Measurements from ENCODE around the gene PTPN5. TPM values are rescaled to one million over a fixed set of nuclear protein-coding genes. Genes with fewer than 3 reads are reported as not detected.

PTPN5 gene
- total and polyA plus RNA-seq, 2 experiments from 2014 or later: 1.1 to 1.6 TPM

GRCh38 chr11:18710545-18710944 is 81.1 kb downstream of the PTPN5 start:
- H3K27ac ChIP-seq: no peak overlapping the region
- H3K36me3 ChIP-seq: no peaks in the 10 kb centered on the region
- no peak for TF ChIP-seq CTCF (IDR thresholded peaks at IDR 0.05; ENCODE audit: low read depth, low read length)
- DNase-seq (ENCODE audit: low read depth in 1 of 2, low spot score in 1 of 2): no peak
- H3K27me3 ChIP-seq: peaks cover 12% of the 10 kb centered on the region
- H3K4me3 ChIP-seq: no peak overlapping the region
- H3K9me3 ChIP-seq (ENCODE audit: low read depth): no peaks in the 10 kb centered on the region
- H3K4me1 ChIP-seq (ENCODE audit: low read depth): no peaks in the 10 kb centered on the region

GRCh38 chr11:18709414-18709813 is 82.2 kb downstream of the PTPN5 start:
- H3K4me3 ChIP-seq: no peak overlapping the region
- H3K27me3 ChIP-seq: peaks cover 12% of the 10 kb centered on the region
- no peaks in the 10 kb centered on the region for H3K9me3 ChIP-seq (ENCODE audit: low read depth)
- H3K27ac ChIP-seq: no peak overlapping the region
- no peaks in the 10 kb centered on the region for H3K36me3 ChIP-seq
- no peaks in the 10 kb centered on the region for H3K4me1 ChIP-seq (ENCODE audit: low read depth)
- no peak for TF ChIP-seq CTCF (IDR thresholded peaks at IDR 0.05; ENCODE audit: low read depth, low read length)
- no peak for DNase-seq (ENCODE audit: low read depth in 1 of 2, low spot score in 1 of 2)

- H3K27me3 ChIP-seq: peaks cover 12% of the 10 kb centered on the region
- H3K9me3 ChIP-seq (ENCODE audit: low read depth): no peaks in the 10 kb centered on the region
- H3K27ac ChIP-seq: no peak overlapping the region
- H3K36me3 ChIP-seq: no peaks in the 10 kb centered on the region
- no peak for DNase-seq (ENCODE audit: low read depth in 1 of 2, low spot score in 1 of 2)
- no peak overlapping the region for H3K4me3 ChIP-seq
- no peaks in the 10 kb centered on the region for H3K4me1 ChIP-seq (ENCODE audit: low read depth)
- TF ChIP-seq CTCF (IDR thresholded peaks at IDR 0.05; ENCODE audit: low read depth, low read length): no peak
Observed at GRCh38 chr11:18707811-18708340, 83.7 kb downstream of the PTPN5 start.

GRCh38 chr11:18706330-18707243 is 85.0 kb downstream of the PTPN5 start:
- TF ChIP-seq CTCF (IDR thresholded peaks at IDR 0.05; ENCODE audit: low read depth, low read length): no peak

GRCh38 chr11:18705651-18706281 is 85.8 kb downstream of the PTPN5 start:
- Histone ChIP-seq H3K9me3 (ENCODE audit: low read depth) (no peaks in the 10 kb centered on the region), H3K36me3 (no peaks in the 10 kb centered on the region), H3K27ac (no peak overlapping the region), H3K4me1 (ENCODE audit: low read depth) (no peaks in the 10 kb centered on the region), H3K27me3 (peaks cover 10% of the 10 kb centered on the region), H3K4me3 (peak overlapping the region; percentile 51)
- TF ChIP-seq CTCF (IDR thresholded peaks at IDR 0.05; ENCODE audit: low read depth, low read length): no peak
- peak; percentile 20 to 46 for DNase-seq (ENCODE audit: low read depth in 1 of 2, low spot score in 1 of 2)

More at GRCh38 chr11:18706330-18707243, 85.0 kb downstream of the PTPN5 start:
- Histone ChIP-seq H3K4me1 (ENCODE audit: low read depth) (no peaks in the 10 kb centered on the region), H3K27ac (no peak overlapping the region), H3K4me3 (peak overlapping the region; percentile 51), H3K36me3 (no peaks in the 10 kb centered on the region), H3K9me3 (ENCODE audit: low read depth) (no peaks in the 10 kb centered on the region), H3K27me3 (peaks cover 10% of the 10 kb centered on the region)
- peak; percentile 56 to 77 for DNase-seq (ENCODE audit: low read depth in 1 of 2, low spot score in 1 of 2)

Measured in cardiac muscle cell (in vitro differentiated cells and primary cell).